Amniotic stem cell (primary cell): ENCODE results near the gene STN1.

Experiments
- DNase-seq: peaks from one replicate; lab custom pipeline; 2025; lab: John Stamatoyannopoulos, UW

The STN1 gene

GRCh38 chr10:103894441-103894864 is 23.5 kb downstream of the STN1 start:
- no peak for DNase-seq

DNA sequence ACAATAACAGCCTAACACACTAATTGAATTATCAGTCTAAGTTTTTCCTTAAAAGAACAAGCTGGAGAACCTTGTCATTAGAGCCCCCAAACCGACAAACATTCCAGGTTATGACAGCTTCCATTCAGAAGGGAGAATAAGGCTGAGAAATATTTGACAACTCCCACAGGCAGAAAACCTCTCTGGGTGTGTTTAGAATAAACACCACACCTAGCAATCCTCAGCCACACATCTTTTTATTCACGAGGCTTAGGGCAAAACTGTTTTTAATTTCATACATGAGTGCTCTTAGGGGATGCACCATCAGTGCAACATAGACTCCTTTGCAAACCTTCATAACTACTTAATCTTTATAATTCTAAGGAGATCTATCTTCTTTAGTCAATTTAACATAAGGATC is 24.2 kb downstream of the STN1 start:
- DNase-seq: no peak

GRCh38 chr10:103892181-103892580 is 25.8 kb downstream of the STN1 start:
- no peak for DNase-seq

- DNase-seq: no peak
Observed at GRCh38 chr10:103890688-103891087, 27.3 kb downstream of the STN1 start.

- DNase-seq: no peak
Observed at GRCh38 chr10:103890194-103890658, 27.8 kb downstream of the STN1 start.

DNA sequence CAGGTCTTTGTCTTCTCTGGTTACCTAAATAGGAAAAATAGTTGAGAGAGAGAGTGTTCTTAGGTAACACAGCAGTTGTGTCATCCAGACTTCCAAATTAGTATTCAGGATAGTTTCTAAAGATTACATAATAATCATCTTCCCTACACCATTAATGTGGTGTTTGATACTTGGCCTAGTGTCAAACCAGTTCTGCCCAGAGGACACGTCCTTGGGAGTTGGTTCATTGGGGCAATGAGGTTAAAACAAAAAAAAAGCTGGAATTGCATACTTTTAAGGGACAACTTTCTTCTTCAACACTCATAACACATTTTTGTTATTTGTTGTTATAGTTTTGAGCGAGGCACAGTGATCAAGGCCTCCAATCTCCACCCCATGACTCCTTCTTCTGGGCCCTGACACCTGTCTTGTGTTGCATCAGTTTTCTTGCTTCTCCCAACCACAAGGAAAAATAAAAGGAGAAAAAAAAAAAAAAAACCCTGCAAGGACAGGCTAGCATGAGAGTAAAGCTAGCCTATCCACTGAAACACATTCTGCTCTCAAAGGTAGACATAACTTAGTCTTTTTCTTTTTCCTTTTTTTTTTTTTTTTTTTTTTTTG is 28.8 kb downstream of the STN1 start:
- no peak for DNase-seq

- no peak for DNase-seq
Observed at GRCh38 chr10:103888113-103888841, 29.7 kb downstream of the STN1 start.

DNA sequence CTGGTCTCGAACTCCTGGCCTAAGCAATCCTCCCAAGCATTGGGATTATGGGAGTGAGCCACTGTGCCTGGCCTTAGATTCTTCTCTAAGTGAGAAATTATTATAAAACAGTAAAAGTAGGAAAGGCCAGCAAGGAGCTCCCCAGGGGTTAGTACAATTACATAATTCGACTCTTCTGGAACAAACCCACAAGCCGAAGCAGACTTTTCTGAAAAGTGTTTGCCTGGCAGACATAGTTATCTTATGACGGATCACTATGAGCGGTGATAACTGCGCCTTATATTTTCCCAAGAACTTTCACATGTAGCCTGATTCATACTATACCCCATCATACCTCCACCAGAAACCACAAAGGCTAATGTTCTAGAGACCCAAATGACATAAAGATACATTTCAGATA is 32.4 kb downstream of the STN1 start:
- DNase-seq: no peak

DNA sequence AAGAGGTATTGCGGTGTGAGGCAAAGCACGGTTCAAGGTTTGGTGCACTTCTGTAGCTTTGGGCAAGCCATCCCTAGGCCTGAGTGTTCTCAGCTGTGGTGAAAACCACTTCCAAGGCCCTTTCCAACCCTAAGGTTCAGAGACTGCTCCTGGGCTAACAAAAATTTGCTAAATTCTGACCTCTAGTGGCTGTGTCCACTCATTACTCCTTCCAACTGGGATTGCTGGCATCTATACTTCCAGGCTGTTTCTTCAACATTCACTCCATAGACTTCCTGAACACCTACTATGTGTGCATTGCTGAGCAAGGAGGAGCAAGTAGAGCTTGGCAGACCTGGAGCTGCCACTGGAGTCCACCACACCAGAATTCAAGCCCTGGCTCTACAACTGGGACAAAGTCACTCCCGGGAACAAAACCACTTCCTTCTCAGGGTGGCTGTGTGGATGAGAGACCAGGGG is 33.3 kb downstream of the STN1 start:
- DNase-seq: no peak

DNA sequence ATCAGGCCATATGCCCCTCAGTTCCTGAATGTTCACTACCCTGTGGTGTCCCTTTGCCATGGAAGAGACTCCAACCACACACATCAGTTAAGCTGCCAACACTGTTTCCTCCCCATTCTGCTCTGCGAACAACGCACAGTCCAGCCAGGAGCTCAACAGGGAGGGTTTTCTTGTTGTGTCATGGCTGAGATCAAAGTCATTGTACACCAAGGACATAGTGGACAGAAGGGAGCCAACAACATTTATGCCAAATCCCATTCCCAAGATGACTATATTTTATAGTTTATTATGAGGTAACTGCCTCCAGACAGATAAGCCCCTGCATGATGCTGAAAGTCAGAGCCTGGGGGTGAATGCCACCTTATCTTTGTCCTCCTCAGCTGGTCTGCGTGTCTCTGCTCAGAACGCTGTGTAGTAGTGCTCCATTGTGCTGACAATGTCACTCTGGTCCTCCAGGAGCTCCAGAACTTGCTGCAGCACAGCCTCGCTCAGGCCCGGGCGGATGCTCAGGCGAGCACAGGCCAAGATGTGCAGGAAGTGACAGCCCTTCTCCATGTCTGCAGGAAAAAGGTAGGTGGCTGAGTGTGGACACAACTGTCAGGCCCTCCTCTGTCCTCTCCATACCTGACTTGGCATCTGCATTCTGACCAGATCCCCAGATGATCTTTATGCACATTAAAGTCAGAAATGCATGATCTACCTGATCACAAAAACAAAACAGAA is 35.5 kb downstream of the STN1 start:
- no peak for DNase-seq

GRCh38 chr10:103881416-103882284 is 36.3 kb downstream of the STN1 start:
- no peak for DNase-seq

- DNase-seq: no peak
Observed at GRCh38 chr10:103879831-103880230, 38.2 kb downstream of the STN1 start.

DNA sequence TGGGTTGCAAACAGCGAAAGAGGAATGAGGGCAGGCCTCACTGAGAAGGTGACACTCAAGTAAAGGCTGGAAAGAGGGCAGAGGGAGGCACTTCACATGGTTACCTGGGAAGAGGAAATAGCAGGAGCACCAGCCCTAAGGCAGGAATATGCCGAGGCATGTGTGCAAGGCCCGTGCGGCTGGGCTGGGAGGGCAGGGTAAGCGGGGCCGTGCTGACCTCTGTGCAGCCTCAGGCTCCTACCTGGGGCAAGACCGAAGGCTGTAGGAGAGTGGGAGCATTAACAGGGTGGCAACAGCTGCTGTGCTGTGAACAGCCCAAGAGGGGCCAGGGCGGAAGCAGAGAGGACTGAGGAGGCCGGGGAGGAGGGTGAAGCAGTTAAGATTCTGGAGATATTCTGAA is 38.6 kb downstream of the STN1 start:
- DNase-seq: no peak

GRCh38 chr10:103877861-103878260 is 40.1 kb downstream of the STN1 start:
- no peak for DNase-seq

DNA sequence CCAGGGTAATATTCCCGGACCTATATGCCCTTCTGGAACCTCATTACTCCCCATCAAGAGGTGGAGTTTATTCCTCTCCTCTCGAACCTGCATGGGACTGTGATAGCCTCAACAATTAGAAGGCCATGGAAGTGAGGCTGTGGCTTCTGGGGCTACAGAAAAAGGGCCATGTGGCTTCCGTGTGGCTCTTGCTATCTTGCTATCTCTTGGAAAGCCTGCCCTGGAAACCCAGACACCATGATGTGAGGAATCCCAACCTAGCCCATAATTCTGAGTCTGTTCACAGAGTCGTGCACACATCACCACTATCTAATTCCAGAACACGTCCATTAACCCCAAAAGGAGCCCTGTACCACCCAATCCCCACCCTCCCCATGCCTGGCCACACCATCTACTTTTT is 41.8 kb downstream of the STN1 start:
- no peak for DNase-seq

DNA sequence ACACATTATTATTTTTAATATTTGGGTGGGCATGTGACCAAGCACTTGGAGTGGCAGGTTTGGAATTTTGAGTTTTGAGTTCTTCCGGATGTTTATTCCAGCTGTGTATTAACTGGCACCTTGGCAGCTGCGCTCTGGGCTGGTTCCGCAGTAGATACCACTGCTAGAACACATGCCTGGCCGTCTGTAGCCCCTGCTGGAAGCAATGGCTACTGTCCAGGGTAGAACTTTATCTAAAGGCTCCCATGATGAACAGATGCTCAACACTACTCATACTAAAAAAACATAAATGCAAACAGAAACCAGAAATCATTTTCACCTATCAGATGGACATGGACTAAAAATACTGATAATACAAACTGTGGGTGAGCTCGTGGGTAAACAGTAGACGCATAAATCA is 43.3 kb downstream of the STN1 start:
- no peak for DNase-seq

DNA sequence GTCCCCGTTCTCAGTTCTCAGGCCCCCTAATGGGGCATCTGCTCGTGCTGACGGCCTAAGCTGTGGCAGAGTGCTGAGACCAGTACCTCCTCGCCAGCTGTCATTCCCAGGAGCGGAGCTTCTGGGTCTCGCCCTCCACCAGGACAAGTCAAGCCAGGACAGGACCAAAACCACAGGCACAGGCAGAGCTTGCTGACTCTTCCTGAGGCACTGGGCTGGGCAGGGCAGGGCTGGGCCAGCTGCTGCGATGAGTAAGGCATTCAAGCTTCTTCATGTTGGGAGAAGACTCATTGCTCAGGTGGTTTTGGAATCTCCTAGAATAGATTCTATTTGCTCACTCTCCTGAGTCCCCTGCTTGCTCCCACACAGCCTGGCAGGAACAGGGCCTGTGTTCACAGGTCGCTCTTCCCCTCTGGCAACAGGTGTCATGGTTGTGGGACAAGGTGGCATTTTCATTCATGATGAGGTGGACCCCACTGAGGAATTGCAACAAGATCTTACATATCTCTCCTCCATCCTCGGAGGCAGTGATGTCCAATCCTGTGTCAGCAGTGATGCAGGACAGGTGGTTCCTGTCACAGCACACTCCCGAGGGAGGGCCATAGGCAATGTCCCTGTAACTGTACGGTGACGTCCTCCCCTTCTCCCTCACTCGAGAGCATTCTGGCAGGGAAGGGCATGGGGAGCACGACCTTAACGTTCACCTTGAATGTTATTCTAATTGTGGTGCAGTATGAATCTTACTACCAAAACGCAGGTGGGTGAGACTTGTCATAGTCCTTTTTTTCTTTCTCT is 45.6 kb downstream of the STN1 start:
- no peak for DNase-seq

DNA sequence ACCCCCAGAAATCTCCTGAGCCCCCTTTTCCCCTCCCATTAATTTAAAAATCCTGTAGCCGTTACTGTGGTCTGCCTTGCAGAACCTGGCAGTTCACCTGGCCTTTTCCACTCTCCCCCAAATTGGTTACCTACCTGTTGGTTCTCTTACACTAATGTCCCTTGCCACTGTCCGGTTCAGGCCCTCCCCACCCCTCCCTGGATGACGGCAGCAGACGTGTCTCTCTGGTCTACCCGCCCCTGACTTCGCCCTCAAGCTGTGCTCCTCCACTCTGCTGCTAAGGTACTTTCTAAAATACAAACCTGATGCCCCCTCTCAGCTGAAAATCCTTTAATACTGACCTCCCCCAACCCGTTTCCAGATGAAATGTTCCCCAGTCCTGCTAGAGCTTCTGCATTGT is 47.0 kb downstream of the STN1 start:
- DNase-seq: no peak

- peak; percentile 31 for DNase-seq
Observed at GRCh38 chr10:103870516-103870915, 47.5 kb downstream of the STN1 start.

- DNase-seq: no peak
Observed at GRCh38 chr10:103869336-103869735, 48.6 kb downstream of the STN1 start.

DNA sequence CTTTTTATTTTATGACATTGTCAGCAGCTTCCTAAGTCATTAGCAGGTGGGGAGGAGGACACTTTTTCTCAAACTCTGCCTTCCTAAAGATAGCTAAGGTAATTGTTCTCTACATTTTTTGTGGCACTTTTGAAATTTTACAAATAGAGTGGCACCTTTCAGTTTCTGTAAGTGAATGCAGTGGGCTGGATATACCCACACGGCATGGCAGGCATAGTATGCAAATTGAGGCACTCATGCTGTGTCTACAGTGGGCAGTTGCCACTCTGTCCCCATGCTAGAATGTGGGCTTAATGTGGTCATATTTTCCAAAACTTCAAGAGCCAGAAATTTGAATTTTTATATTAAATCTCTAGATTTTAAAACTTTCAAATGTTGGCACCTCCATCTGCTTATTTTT is 49.8 kb downstream of the STN1 start:
- DNase-seq: no peak
